ENCODE data around the gene IL1R2.

GRCh38 chr2:102040229-102040628, 48.5 kb downstream of the IL1R2 start:
- TF ChIP-seq CTCF (IDR thresholded peaks at IDR 0.05) (no peak), POLR2A (IDR thresholded peaks at IDR 0.05) (no peak), POLR2AphosphoS5 (IDR thresholded peaks at IDR 0.05) (peak; percentile 29 to 41), EP300 (IDR thresholded peaks at IDR 0.05) (no peak)
